ENCODE results near the gene DMPK.

The DMPK gene

GRCh38 chr19:45764945-45765701 is 17.2 kb downstream of the DMPK start:
- TF ChIP-seq CTCF (IDR thresholded peaks at IDR 0.05) = no peak

GRCh38 chr19:45764475-45764874 is 17.8 kb downstream of the DMPK start:
- TF ChIP-seq CTCF (IDR thresholded peaks at IDR 0.05) = no peak

GRCh38 chr19:45763691-45764294 is 18.5 kb downstream of the DMPK start:
- TF ChIP-seq CTCF (IDR thresholded peaks at IDR 0.05) = no peak

GRCh38 chr19:45762870-45763631 is 19.2 kb downstream of the DMPK start:
- TF ChIP-seq CTCF (IDR thresholded peaks at IDR 0.05) = no peak

- TF ChIP-seq CTCF (IDR thresholded peaks at IDR 0.05) = no peak
Observed at GRCh38 chr19:45761714-45762113, 20.6 kb downstream of the DMPK start.

- TF ChIP-seq CTCF (IDR thresholded peaks at IDR 0.05) = no peak
Observed at GRCh38 chr19:45758921-45759320, 23.4 kb downstream of the DMPK start.

- TF ChIP-seq CTCF (IDR thresholded peaks at IDR 0.05) = no peak
Observed at GRCh38 chr19:45757695-45758094, 24.6 kb downstream of the DMPK start.
